HepG2 (cell line): ENCODE results near the gene PSIP1. TPM values are rescaled to one million over a fixed set of nuclear protein-coding genes. Genes with fewer than 3 reads are reported as not detected.

Experiments used
- ATM ChIP-seq: fragments of 450-650 bp; IDR thresholded peaks from 2 replicates; pipeline ENCODE4 v1.7.1; 2017; ENCODE audit warnings: mild to moderate bottlenecking, borderline replicate concordance
- DPF2 ChIP-seq: sonication (generic); formaldehyde crosslinking; IDR thresholded peaks from 2 replicates; pipeline ENCODE4 v1.4.0; 2020; ENCODE audit warnings: mild to moderate bottlenecking, low read depth, missing genetic modification reagents, borderline replicate concordance
- KLF6 ChIP-seq: IDR thresholded peaks from 2 replicates; pipeline ENCODE4 v1.8.0; 2016; ENCODE audit warnings: missing biosample characterization, missing genetic modification reagents
- MIER2 ChIP-seq: IDR thresholded peaks from 2 replicates; pipeline ENCODE4 v1.6.1; 2016; ENCODE audit warnings: missing biosample characterization, missing genetic modification reagents
- NBN ChIP-seq: fragments of 450-650 bp; conservative IDR thresholded peaks from 2 replicates; pipeline ENCODE4 v1.6.1; 2017
- RELA ChIP-seq: sonication (generic); formaldehyde crosslinking; IDR thresholded peaks from 2 replicates; pipeline ENCODE4 v1.4.0; 2020; ENCODE audit warnings: missing genetic modification reagents
- SMAD1 ChIP-seq: sonication (generic); formaldehyde crosslinking; IDR thresholded peaks from 2 replicates; pipeline ENCODE4 v1.4.0; 2020; ENCODE audit warnings: missing genetic modification reagents, low read depth, mild to moderate bottlenecking, borderline replicate concordance
- SNRNP70 ChIP-seq: fragments of 200-400 bp; formaldehyde crosslinking; IDR thresholded peaks from 2 replicates; pipeline ENCODE4 v1.6.1; 2017; ENCODE audit warnings: mild to moderate bottlenecking, low read depth, low read length, moderate library complexity
- SPEN ChIP-seq: sonication (generic); formaldehyde crosslinking; IDR thresholded peaks from 2 replicates; pipeline ENCODE4 v1.5.1; 2020; ENCODE audit warnings: low read depth, mild to moderate bottlenecking, missing genetic modification reagents
- TCF12 ChIP-seq, 2 experiments: fragments of 450-650 bp in 1 of 2; sonication (generic) in 1 of 2; formaldehyde crosslinking in 1 of 2; IDR thresholded peaks; 2 replicates each; pipeline versions ENCODE4 v1.6.1 to v1.8.0; 2017 to 2022; ENCODE audit warnings: antibody characterized with exemption in 1 of 2, mild to moderate bottlenecking in 1 of 2, missing genetic modification reagents in 1 of 2, moderate library complexity in 1 of 2
- ZNF34 ChIP-seq: sonication (generic); formaldehyde crosslinking; IDR thresholded peaks from 2 replicates; pipeline ENCODE4 v1.4.0; 2020; ENCODE audit warnings: mild to moderate bottlenecking, missing genetic modification reagents, borderline replicate concordance
- ZNF879 ChIP-seq: sonication (generic); formaldehyde crosslinking; IDR thresholded peaks from 2 replicates; pipeline ENCODE4 v1.8.1; 2023; ENCODE audit warnings: missing genetic modification reagents
- polyA plus RNA-seq, 8 experiments: library from polyadenylated mRNA; depleted of rRNA in 3 of 8; stranded (reverse) in 7 of 8; unstranded in 1 of 8; fragments of >200 nt; fragmentation: Illumina TruSeq in 4 of 8; extraction: Trizol in 4 of 8; gene quantifications; 2 replicates each; pipeline versions ENCODE4 v1.2.1 to v1.2.3, GENCODE V29; 2011 to 2016; ENCODE audit warnings: low read depth in 4 of 8, missing spikeins in 1 of 8, mixed read lengths in 1 of 8; ENCODE audit not compliant: insufficient read depth in 1 of 8
- total RNA-seq, 5 experiments: library from RNA; depleted of rRNA; stranded (reverse); fragments of >200 nt; fragmentation: Illumina TruSeq; extraction: Trizol; gene quantifications; 2 replicates each; pipeline ENCODE4 v1.2.3, GENCODE V29; 2016; ENCODE audit warnings: low read depth in 1 of 5
- TF ChIP-seq, protein P1 (sequence below), 2 experiments: sonication (generic) in 1 of 2; formaldehyde crosslinking in 1 of 2; IDR thresholded peaks; 2 replicates each; pipeline versions ENCODE4 v1.6.1 to v1.9.0; 2014 to 2022; ENCODE audit warnings: antibody characterized with exemption in 1 of 2, borderline replicate concordance in 1 of 2, inconsistent platforms in 1 of 2, low read depth in 1 of 2, missing genetic modification reagents in 1 of 2
- TF ChIP-seq, protein P2 (sequence below): sonication (generic); formaldehyde crosslinking; conservative IDR thresholded peaks from 2 replicates; pipeline ENCODE4 v1.8.0; 2022; ENCODE audit warnings: mild to moderate bottlenecking, moderate library complexity, missing genetic modification reagents
- TF ChIP-seq, protein P3 (sequence below): sonication (generic); formaldehyde crosslinking; IDR thresholded peaks from 2 replicates; pipeline ENCODE4 v1.8.0; 2022; ENCODE audit warnings: mild to moderate bottlenecking, missing genetic modification reagents
- TF ChIP-seq, protein P4 (sequence below): conservative IDR thresholded peaks from 2 replicates; pipeline ENCODE4 v1.6.1; 2018; ENCODE audit warnings: missing genetic modification reagents

The PSIP1 gene
- total and polyA plus RNA-seq, 2 of the 13 experiments (the other 11 are each of a cell fraction or from before 2014, with no cell fraction given): 12.6 to 46.4 TPM

DNA sequence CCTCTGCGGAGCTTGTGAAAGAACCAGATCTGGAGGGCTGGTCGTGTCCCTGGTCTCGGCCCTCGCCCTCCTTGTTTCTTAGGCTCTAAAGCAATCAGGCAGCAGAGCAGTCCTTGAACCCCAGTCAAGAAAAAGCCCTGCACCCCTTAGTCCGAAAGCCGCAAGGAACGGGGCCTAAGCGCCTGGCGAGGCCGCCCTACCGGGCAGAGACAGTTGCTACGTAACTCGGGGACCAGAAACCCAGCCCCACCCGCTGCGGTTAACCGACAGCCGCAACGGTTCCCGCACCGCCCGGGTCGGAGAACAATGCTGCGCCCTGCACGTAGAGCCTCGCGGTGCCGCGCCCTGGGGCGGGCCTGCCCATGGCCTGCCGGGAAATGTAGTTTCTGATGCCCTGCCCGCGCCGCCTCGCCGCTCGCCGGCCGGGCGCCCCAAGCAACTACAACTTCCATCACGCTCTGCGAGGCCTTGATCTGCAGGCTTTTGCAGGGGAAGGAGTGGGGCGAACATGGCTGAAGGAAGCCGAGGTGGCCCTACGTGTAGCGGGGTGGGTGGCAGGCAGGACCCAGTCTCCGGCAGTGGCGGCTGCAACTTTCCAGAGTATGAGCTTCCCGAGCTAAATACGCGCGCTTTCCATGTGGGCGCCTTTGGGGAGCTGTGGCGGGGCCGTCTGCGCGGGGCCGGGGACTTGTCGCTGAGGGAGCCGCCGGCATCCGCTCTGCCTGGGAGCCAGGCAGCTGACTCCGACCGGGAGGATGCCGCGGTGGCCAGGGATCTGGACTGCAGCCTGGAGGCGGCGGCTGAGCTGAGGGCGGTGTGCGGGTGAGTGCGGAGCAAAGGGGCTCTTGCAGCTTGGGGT, 88.2 kb downstream of the PSIP1 start, which contains the start of gene SNAPC3 (continued):
- no peak for TF ChIP-seq NBN
- TF ChIP-seq SPEN (CRISPR knock-in tag): peak; percentile 94
- TF ChIP-seq ZNF879 (CRISPR knock-in tag): no peak
- TF ChIP-seq DPF2: 0 out of 2 replicates have a peak, but pooled peaks have one; percentile 26
- TF ChIP-seq TCF12 (IDR thresholded peaks at IDR 0.05): no peak
- no peak for TF ChIP-seq TCF12 (CRISPR knock-in tag; IDR thresholded peaks at IDR 0.05)
- TF ChIP-seq, protein P1, sequence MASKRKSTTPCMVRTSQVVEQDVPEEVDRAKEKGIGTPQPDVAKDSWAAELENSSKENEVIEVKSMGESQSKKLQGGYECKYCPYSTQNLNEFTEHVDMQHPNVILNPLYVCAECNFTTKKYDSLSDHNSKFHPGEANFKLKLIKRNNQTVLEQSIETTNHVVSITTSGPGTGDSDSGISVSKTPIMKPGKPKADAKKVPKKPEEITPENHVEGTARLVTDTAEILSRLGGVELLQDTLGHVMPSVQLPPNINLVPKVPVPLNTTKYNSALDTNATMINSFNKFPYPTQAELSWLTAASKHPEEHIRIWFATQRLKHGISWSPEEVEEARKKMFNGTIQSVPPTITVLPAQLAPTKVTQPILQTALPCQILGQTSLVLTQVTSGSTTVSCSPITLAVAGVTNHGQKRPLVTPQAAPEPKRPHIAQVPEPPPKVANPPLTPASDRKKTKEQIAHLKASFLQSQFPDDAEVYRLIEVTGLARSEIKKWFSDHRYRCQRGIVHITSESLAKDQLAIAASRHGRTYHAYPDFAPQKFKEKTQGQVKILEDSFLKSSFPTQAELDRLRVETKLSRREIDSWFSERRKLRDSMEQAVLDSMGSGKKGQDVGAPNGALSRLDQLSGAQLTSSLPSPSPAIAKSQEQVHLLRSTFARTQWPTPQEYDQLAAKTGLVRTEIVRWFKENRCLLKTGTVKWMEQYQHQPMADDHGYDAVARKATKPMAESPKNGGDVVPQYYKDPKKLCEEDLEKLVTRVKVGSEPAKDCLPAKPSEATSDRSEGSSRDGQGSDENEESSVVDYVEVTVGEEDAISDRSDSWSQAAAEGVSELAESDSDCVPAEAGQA (IDR thresholded peaks at IDR 0.05; ENCODE audit: low read depth): peak; percentile 67; the same call in 1 of the 2 replicates
- TF ChIP-seq, protein P1 (CRISPR knock-in tag; IDR thresholded peaks at IDR 0.05; ENCODE audit: borderline replicate concordance): 0 out of 2 replicates have a peak, but pooled peaks have one; percentile 61
- TF ChIP-seq ZNF34 (CRISPR knock-in tag): peak; percentile 72; the same call in 1 of the 2 replicates
- no peak for TF ChIP-seq ATM
- TF ChIP-seq, protein P2, sequence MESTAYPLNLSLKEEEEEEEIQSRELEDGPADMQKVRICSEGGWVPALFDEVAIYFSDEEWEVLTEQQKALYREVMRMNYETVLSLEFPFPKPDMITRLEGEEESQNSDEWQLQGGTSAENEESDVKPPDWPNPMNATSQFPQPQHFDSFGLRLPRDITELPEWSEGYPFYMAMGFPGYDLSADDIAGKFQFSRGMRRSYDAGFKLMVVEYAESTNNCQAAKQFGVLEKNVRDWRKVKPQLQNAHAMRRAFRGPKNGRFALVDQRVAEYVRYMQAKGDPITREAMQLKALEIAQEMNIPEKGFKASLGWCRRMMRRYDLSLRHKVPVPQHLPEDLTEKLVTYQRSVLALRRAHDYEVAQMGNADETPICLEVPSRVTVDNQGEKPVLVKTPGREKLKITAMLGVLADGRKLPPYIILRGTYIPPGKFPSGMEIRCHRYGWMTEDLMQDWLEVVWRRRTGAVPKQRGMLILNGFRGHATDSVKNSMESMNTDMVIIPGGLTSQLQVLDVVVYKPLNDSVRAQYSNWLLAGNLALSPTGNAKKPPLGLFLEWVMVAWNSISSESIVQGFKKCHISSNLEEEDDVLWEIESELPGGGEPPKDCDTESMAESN (CRISPR knock-in tag): peak; percentile 89; the same call in 1 of the 2 replicates
- no peak; the same call in 1 of the 2 replicates for TF ChIP-seq SMAD1 (CRISPR knock-in tag)
- no peak for TF ChIP-seq SNRNP70
- TF ChIP-seq MIER2 (CRISPR knock-in tag): no peak
- TF ChIP-seq KLF6 (CRISPR knock-in tag): 0 out of 2 replicates have a peak, but pooled peaks have one; percentile 80
- TF ChIP-seq, protein P3, sequence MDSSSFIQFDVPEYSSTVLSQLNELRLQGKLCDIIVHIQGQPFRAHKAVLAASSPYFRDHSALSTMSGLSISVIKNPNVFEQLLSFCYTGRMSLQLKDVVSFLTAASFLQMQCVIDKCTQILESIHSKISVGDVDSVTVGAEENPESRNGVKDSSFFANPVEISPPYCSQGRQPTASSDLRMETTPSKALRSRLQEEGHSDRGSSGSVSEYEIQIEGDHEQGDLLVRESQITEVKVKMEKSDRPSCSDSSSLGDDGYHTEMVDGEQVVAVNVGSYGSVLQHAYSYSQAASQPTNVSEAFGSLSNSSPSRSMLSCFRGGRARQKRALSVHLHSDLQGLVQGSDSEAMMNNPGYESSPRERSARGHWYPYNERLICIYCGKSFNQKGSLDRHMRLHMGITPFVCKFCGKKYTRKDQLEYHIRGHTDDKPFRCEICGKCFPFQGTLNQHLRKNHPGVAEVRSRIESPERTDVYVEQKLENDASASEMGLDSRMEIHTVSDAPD (CRISPR knock-in tag): peak; percentile 44; the same call in 1 of the 2 replicates
- TF ChIP-seq, protein P4, sequence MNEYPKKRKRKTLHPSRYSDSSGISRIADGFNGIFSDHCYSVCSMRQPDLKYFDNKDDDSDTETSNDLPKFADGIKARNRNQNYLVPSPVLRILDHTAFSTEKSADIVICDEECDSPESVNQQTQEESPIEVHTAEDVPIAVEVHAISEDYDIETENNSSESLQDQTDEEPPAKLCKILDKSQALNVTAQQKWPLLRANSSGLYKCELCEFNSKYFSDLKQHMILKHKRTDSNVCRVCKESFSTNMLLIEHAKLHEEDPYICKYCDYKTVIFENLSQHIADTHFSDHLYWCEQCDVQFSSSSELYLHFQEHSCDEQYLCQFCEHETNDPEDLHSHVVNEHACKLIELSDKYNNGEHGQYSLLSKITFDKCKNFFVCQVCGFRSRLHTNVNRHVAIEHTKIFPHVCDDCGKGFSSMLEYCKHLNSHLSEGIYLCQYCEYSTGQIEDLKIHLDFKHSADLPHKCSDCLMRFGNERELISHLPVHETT (CRISPR knock-in tag): peak; percentile 80
- peak; percentile 53; the same call in 1 of the 2 replicates for TF ChIP-seq RELA (CRISPR knock-in tag)
